WTC11 (cell line): ENCODE measurements around the gene FOLR1. TPM values are rescaled to one million over a fixed set of nuclear protein-coding genes. Genes with fewer than 3 reads are reported as not detected.

Source experiments
- ATAC-seq: fragments of 200-7000 bp; cut with Tn5 transposase; 2 replicates; pipeline ENCODE4 v1.10.0; 2021; ENCODE audit warnings: mild to moderate bottlenecking, moderate library complexity
- CTCF ChIA-PET: fragments of 300-600 bp; sonication (Branson Sonifier 250); formaldehyde crosslinking; loops from one replicate; lab custom pipeline; 2021; ENCODE audit warnings: antibody characterized with exemption; lab: Charles Lee
- POLR2A ChIA-PET: fragments of 350-600 bp; sonication (Branson Sonifier 250); formaldehyde crosslinking; loops from one replicate; lab custom pipeline; 2021; ENCODE audit warnings: antibody characterized with exemption; lab: Charles Lee
- DNase-seq: peaks from one replicate; pipeline ENCODE4 v3.0.0; 2021; ENCODE audit warnings: low spot score
- H3K27ac Mint-ChIP-seq: 2 replicates; pipeline ENCODE4 v1.8.0; 2021; ENCODE audit warnings: mixed read lengths
- H3K27me3 Mint-ChIP-seq: 2 replicates; pipeline ENCODE4 v1.8.0; 2021; ENCODE audit warnings: low read depth, mild to moderate bottlenecking, moderate library complexity, mixed read lengths
- H3K36me3 Mint-ChIP-seq: 2 replicates; pipeline ENCODE4 v1.8.0; 2021; ENCODE audit warnings: mixed read lengths
- H3K4me1 Mint-ChIP-seq: 2 replicates; pipeline ENCODE4 v1.8.0; 2022; ENCODE audit warnings: mixed read lengths
- H3K4me3 Mint-ChIP-seq: 2 replicates; pipeline ENCODE4 v1.8.0; 2021; ENCODE audit warnings: mild to moderate bottlenecking, moderate library complexity, mixed read lengths
- H3K9me3 Mint-ChIP-seq: 2 replicates; pipeline ENCODE4 v1.8.0; 2021; ENCODE audit warnings: mixed read lengths
- E2F1 ChIP-seq: sonication (generic); formaldehyde crosslinking; IDR thresholded peaks from 2 replicates; pipeline ENCODE4 v1.8.0; 2022; ENCODE audit warnings: mild to moderate bottlenecking, missing genetic modification reagents
- E2F4 ChIP-seq: sonication (generic); formaldehyde crosslinking; IDR thresholded peaks from 2 replicates; pipeline ENCODE4 v1.8.1; 2022; ENCODE audit warnings: low read depth, mild to moderate bottlenecking, moderate library complexity, missing genetic modification reagents, borderline replicate concordance
- ESRRA ChIP-seq: sonication (generic); formaldehyde crosslinking; IDR thresholded peaks from 2 replicates; pipeline ENCODE4 v1.8.1; 2022; ENCODE audit warnings: mild to moderate bottlenecking, missing genetic modification reagents, borderline replicate concordance
- HMGA2 ChIP-seq: fragments of 250-450 bp; sonication (Bioruptor Pico); IDR thresholded peaks from 2 replicates; pipeline ENCODE4 v1.4.0; 2021; ENCODE audit warnings: mild to moderate bottlenecking, moderate library complexity
- IRF2 ChIP-seq: sonication (generic); formaldehyde crosslinking; IDR thresholded peaks from 2 replicates; pipeline ENCODE4 v1.8.0; 2022; ENCODE audit warnings: low read depth, missing genetic modification reagents, borderline replicate concordance
- JUN ChIP-seq: sonication (generic); formaldehyde crosslinking; IDR thresholded peaks from 2 replicates; pipeline ENCODE4 v1.8.0; 2023; ENCODE audit warnings: mild to moderate bottlenecking, missing genetic modification reagents
- SP1 ChIP-seq: sonication (generic); formaldehyde crosslinking; conservative IDR thresholded peaks from 2 replicates; pipeline ENCODE4 v1.8.1; 2022; ENCODE audit warnings: missing genetic modification reagents
- TEAD1 ChIP-seq: sonication (generic); formaldehyde crosslinking; IDR thresholded peaks from 2 replicates; pipeline ENCODE4 v1.8.0; 2022; ENCODE audit warnings: mild to moderate bottlenecking, missing genetic modification reagents
- ZNF317 ChIP-seq: sonication (generic); formaldehyde crosslinking; IDR thresholded peaks from 2 replicates; pipeline ENCODE4 v1.8.1; 2023; ENCODE audit warnings: low read depth, mild to moderate bottlenecking, moderate library complexity, missing genetic modification reagents, borderline replicate concordance
- ZNF416 ChIP-seq: fragments of 250-450 bp; sonication (Bioruptor Pico); IDR thresholded peaks from 2 replicates; pipeline ENCODE4 v1.9.0; 2021; ENCODE audit warnings: mild to moderate bottlenecking, inconsistent platforms
- total RNA-seq: library from RNA; stranded (reverse); gene quantifications from 3 replicates; pipeline ENCODE4 v1.2.3, GENCODE V29; 2021
- TF ChIP-seq, protein P1 (sequence below): sonication (generic); formaldehyde crosslinking; IDR thresholded peaks from 2 replicates; pipeline ENCODE4 v1.8.1; 2023; ENCODE audit warnings: mild to moderate bottlenecking, missing genetic modification reagents, borderline replicate concordance
- TF ChIP-seq, protein P2 (sequence below): sonication (generic); formaldehyde crosslinking; IDR thresholded peaks from 2 replicates; pipeline ENCODE4 v1.8.0; 2022; ENCODE audit warnings: mild to moderate bottlenecking, missing genetic modification reagents
- TF ChIP-seq, protein P3 (sequence below): sonication (generic); formaldehyde crosslinking; IDR thresholded peaks from 2 replicates; pipeline ENCODE4 v1.8.1; 2023; ENCODE audit warnings: mild to moderate bottlenecking, moderate library complexity, missing genetic modification reagents

Gene FOLR1
- total RNA-seq, 1 experiment from 2014 or later: 0.35 TPM

GRCh38 chr11:72227316-72228228, 35.6 kb downstream of the FOLR1 start:
- H3K27ac Mint-ChIP-seq: no peak overlapping the region
- peaks cover 19% of the 10 kb centered on the region for H3K4me1 Mint-ChIP-seq
- no peaks in the 10 kb centered on the region for H3K9me3 Mint-ChIP-seq
- TF ChIP-seq, protein P1, sequence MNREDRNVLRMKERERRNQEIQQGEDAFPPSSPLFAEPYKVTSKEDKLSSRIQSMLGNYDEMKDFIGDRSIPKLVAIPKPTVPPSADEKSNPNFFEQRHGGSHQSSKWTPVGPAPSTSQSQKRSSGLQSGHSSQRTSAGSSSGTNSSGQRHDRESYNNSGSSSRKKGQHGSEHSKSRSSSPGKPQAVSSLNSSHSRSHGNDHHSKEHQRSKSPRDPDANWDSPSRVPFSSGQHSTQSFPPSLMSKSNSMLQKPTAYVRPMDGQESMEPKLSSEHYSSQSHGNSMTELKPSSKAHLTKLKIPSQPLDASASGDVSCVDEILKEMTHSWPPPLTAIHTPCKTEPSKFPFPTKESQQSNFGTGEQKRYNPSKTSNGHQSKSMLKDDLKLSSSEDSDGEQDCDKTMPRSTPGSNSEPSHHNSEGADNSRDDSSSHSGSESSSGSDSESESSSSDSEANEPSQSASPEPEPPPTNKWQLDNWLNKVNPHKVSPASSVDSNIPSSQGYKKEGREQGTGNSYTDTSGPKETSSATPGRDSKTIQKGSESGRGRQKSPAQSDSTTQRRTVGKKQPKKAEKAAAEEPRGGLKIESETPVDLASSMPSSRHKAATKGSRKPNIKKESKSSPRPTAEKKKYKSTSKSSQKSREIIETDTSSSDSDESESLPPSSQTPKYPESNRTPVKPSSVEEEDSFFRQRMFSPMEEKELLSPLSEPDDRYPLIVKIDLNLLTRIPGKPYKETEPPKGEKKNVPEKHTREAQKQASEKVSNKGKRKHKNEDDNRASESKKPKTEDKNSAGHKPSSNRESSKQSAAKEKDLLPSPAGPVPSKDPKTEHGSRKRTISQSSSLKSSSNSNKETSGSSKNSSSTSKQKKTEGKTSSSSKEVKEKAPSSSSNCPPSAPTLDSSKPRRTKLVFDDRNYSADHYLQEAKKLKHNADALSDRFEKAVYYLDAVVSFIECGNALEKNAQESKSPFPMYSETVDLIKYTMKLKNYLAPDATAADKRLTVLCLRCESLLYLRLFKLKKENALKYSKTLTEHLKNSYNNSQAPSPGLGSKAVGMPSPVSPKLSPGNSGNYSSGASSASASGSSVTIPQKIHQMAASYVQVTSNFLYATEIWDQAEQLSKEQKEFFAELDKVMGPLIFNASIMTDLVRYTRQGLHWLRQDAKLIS: no peak
- TF ChIP-seq HMGA2 (CRISPR knock-in tag) (no peak), IRF2 (CRISPR knock-in tag) (no peak), ESRRA (CRISPR knock-in tag) (no peak), ZNF317 (CRISPR knock-in tag) (no peak), E2F1 (CRISPR knock-in tag) (no peak), SP1 (no peak)
- TF ChIP-seq, protein P2, sequence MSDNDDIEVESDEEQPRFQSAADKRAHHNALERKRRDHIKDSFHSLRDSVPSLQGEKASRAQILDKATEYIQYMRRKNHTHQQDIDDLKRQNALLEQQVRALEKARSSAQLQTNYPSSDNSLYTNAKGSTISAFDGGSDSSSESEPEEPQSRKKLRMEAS (CRISPR knock-in tag): no peak
- 0 out of 2 replicates have a peak, but pooled peaks cover 2% of the 10 kb centered on the region for H3K27me3 Mint-ChIP-seq
- peaks cover 31% of the 10 kb centered on the region for H3K36me3 Mint-ChIP-seq
- POLR2A ChIA-PET: no interaction called here
- no peak for DNase-seq
- no peak overlapping the region for H3K4me3 Mint-ChIP-seq
- CTCF ChIA-PET: interaction anchor here (0.8 to 8.6 kb wide), 8 partner anchors 10 to 416 kb away, joined by 3 to 123 read pairs (median 4); partner anchors contain the start of gene FOLR1
- no peak for ATAC-seq

GRCh38 chr11:72228229-72228843, 36.4 kb downstream of the FOLR1 start:
- ATAC-seq (no peak; the same call in 1 of the 2 replicates), DNase-seq (no peak)
- H3K9me3 Mint-ChIP-seq: no peaks in the 10 kb centered on the region
- H3K4me1 Mint-ChIP-seq: peaks cover 14% of the 10 kb centered on the region
- H3K36me3 Mint-ChIP-seq: peaks cover 34% of the 10 kb centered on the region
- POLR2A ChIA-PET: no interaction called here
- H3K27me3 Mint-ChIP-seq: 0 out of 2 replicates have a peak, but pooled peaks cover 2% of the 10 kb centered on the region
- CTCF ChIA-PET: interaction anchor here (0.8 to 8.6 kb wide), 8 partner anchors 9 to 415 kb away, joined by 3 to 123 read pairs (median 4); partner anchors contain the start of gene FOLR1
- no peak for TF ChIP-seq IRF2 (CRISPR knock-in tag)
- TF ChIP-seq E2F4 (CRISPR knock-in tag): no peak
- TF ChIP-seq TEAD1 (CRISPR knock-in tag): no peak
- TF ChIP-seq ZNF416 (CRISPR knock-in tag): no peak
- TF ChIP-seq, protein P3, sequence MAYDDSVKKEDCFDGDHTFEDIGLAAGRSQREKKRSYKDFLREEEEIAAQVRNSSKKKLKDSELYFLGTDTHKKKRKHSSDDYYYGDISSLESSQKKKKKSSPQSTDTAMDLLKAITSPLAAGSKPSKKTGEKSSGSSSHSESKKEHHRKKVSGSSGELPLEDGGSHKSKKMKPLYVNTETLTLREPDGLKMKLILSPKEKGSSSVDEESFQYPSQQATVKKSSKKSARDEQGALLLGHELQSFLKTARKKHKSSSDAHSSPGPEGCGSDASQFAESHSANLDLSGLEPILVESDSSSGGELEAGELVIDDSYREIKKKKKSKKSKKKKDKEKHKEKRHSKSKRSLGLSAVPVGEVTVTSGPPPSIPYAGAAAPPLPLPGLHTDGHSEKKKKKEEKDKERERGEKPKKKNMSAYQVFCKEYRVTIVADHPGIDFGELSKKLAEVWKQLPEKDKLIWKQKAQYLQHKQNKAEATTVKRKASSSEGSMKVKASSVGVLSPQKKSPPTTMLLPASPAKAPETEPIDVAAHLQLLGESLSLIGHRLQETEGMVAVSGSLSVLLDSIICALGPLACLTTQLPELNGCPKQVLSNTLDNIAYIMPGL: no peak
- no peak for TF ChIP-seq JUN (CRISPR knock-in tag)
- H3K4me3 Mint-ChIP-seq: no peak overlapping the region
- no peak overlapping the region for H3K27ac Mint-ChIP-seq
